Activated naive CD4-positive, alpha-beta T cell treated with anti-CD3 and anti-CD28 coated beads, Interleukin-2, amount 10 ng/mL, durations not matched to agents 7 days and 5 days (primary cell): ENCODE data around the gene PCOLCE2.

Source experiments
- CTCF ChIA-PET: fragments of 350-600 bp; sonication (Branson Sonifier 250); formaldehyde crosslinking; loops from one replicate; lab custom pipeline; 2021; ENCODE audit warnings: antibody characterized with exemption; lab: Charles Lee
- DNase-seq: peaks from one replicate; pipeline ENCODE4 v3.0.0-alpha.2; 2020
- H3K27ac Mint-ChIP-seq: one replicate; pipeline ENCODE4 v1.8.0; 2021; ENCODE audit warnings: mild to moderate bottlenecking, moderate library complexity, mixed read lengths
- H3K27me3 Mint-ChIP-seq: one replicate; pipeline ENCODE4 v1.8.0; 2021; ENCODE audit warnings: mild to moderate bottlenecking, mixed read lengths
- H3K36me3 Mint-ChIP-seq: one replicate; pipeline ENCODE4 v1.8.0; 2021; ENCODE audit warnings: mixed read lengths
- H3K4me1 Mint-ChIP-seq: one replicate; pipeline ENCODE4 v1.8.0; 2021; ENCODE audit warnings: mixed read lengths
- H3K4me3 Mint-ChIP-seq: one replicate; pipeline ENCODE4 v1.8.0; 2021; ENCODE audit warnings: mild to moderate bottlenecking, moderate library complexity, mixed read lengths
- H3K9me3 Mint-ChIP-seq: one replicate; pipeline ENCODE4 v1.8.0; 2021; ENCODE audit warnings: mixed read lengths

The PCOLCE2 gene

DNA sequence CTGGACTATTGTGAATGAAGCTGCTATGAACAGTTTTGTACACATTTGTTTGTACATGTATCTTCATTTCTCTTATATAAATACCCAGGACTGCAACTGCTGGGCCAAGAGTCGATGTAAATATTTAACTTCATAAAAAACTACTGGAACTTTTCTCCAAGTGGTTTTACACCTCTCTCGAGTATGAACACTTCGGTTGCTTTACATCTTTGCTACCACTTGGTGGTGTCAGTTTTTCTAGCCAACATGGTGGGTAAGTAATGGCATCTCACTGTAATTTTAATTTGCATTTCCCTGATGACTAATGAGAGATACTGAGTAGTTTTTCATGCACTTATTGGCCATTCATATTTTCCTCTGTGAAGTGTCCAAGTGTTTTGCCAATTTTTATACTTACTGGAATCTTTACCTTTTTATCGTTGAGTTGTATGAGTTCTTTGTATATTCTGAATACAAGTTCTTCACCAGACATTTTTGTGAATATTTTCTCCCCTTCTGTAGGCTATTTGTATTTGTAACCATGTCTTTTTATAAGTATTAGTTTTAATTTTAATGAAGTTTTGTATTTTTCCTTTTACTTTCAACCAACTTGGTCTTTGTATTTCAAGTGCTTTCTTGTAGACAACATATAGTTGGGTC is 44.4 kb downstream of the PCOLCE2 start:
- no peak overlapping the region for H3K4me3 Mint-ChIP-seq
- peaks cover 6% of the 10 kb centered on the region for H3K27me3 Mint-ChIP-seq
- H3K4me1 Mint-ChIP-seq: no peaks in the 10 kb centered on the region
- no peaks in the 10 kb centered on the region for H3K9me3 Mint-ChIP-seq
- no peaks in the 10 kb centered on the region for H3K36me3 Mint-ChIP-seq
- H3K27ac Mint-ChIP-seq: no peak overlapping the region
- DNase-seq: no peak
- CTCF ChIA-PET: interaction anchor here (1.0 to 1.9 kb wide), 3 partner anchors 15 to 150 kb away, joined by 3 to 5 read pairs (median 4); no protein-coding TSS in a partner anchor

DNA sequence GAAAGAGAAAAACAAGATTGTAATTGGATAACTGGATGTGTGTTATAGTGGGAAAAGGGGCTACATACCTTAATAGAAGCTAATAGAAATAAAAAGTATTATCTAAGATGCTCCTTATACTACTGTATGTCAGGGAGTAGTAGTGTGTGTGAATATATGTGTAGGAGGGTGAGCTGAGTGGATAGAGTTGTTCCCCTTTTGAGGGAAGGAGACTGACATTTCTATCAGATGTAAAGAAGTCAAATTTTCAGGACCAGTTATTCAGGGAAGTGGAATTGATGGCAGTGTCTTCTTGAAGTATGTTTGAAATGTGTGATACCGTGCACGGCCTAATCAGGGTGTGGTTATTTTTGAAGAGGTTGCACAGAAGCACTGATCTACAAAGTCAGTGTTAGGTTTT is 49.1 kb downstream of the PCOLCE2 start:
- Mint-ChIP-seq H3K27me3 (peaks cover 20% of the 10 kb centered on the region), H3K27ac (no peak overlapping the region), H3K9me3 (no peaks in the 10 kb centered on the region), H3K4me1 (no peaks in the 10 kb centered on the region), H3K36me3 (no peaks in the 10 kb centered on the region), H3K4me3 (no peak overlapping the region)
- no peak for DNase-seq
- CTCF ChIA-PET: interaction anchor here (1.7 kb wide), 1 partner anchor 11 kb away, joined by 6 read pairs; no protein-coding TSS in a partner anchor

DNA sequence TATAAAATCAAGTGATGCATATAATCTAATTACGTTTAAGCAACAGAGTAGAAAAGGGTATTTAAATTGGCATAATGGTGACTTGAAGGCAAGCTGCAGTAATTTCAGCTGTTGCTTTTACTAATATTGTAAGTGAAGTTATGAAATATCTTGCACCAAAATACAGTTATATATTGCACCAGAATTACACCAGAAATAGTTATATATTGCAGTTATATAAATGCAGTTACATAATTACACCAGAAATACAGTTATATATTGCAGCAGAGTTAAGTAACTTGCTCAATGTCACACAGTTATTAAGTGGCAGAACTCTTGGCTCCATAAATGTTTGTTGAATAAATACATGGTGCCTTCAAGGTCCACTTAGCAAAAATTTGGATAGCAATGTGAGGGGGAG is 51.4 kb downstream of the PCOLCE2 start:
- H3K27me3 Mint-ChIP-seq: peaks cover 21% of the 10 kb centered on the region
- no peak overlapping the region for H3K4me3 Mint-ChIP-seq
- no peaks in the 10 kb centered on the region for H3K9me3 Mint-ChIP-seq
- DNase-seq: no peak
- no peaks in the 10 kb centered on the region for H3K36me3 Mint-ChIP-seq
- CTCF ChIA-PET: no interaction called here
- no peak overlapping the region for H3K27ac Mint-ChIP-seq
- no peaks in the 10 kb centered on the region for H3K4me1 Mint-ChIP-seq

DNA sequence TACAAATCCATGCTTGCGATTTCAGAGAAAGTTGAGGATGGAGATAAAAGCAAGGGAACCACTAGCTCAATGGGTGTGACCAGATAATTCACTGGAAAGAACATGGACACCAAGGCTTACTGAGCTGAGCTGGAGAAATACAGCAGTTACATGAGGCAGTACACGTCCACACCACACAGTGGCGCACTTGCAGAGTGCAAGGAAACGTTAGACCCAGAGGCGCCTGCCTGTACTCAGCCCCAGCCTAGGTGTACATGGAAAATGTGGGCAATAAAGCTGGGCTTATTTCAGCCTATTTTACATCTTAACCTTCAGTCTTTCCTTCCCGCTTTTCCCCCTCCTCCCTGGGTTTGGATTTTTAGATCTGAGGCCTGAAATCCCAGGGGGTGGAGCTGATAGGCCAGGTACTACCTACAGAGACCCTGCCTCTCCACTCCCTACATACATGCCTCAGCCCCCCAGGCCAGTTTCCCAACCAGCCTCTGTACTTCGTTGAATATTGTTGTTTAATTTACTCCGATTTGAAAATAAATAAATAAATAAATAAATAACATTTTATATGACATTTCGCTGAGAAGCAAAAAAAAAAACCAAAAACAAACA is 60.1 kb downstream of the PCOLCE2 start:
- no peak overlapping the region for H3K4me3 Mint-ChIP-seq
- H3K27ac Mint-ChIP-seq: no peak overlapping the region
- CTCF ChIA-PET: interaction anchor here (0.6 to 2.7 kb wide), 37 partner anchors 11 to 243 kb away, joined by 3 to 24 read pairs (median 5); partner anchors contain the start of gene TRPC1
- DNase-seq: peak; percentile 78
- no peaks in the 10 kb centered on the region for H3K9me3 Mint-ChIP-seq
- peaks cover 23% of the 10 kb centered on the region for H3K27me3 Mint-ChIP-seq
- H3K36me3 Mint-ChIP-seq: no peaks in the 10 kb centered on the region
- H3K4me1 Mint-ChIP-seq: no peaks in the 10 kb centered on the region

DNA sequence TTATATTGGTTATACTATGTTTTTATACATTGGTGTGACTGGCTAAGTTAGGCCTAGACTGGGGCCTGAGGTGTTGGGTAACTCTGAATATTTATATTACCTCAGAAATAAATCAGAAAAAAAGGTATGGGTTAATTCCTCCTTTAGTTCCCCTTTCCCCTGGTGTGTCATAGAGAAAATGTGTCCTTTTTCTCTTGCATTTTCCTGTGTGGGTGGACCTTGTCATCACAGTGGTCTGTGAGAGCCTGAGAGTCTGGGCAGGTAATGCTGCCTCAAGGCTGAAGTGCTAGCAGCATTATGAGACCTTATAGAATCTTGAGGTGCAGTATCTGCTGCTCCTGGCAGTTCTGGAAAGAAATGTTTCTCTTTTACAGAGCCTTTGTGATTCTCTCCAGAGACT is 69.7 kb downstream of the PCOLCE2 start:
- DNase-seq: no peak
- CTCF ChIA-PET: interaction anchor here (1.3 to 3.6 kb wide), 2 partner anchors 10 to 27 kb away, joined by 5 to 13 read pairs; no protein-coding TSS in a partner anchor
- H3K9me3 Mint-ChIP-seq: no peaks in the 10 kb centered on the region
- H3K27me3 Mint-ChIP-seq: peaks cover 15% of the 10 kb centered on the region
- no peaks in the 10 kb centered on the region for H3K36me3 Mint-ChIP-seq
- H3K4me3 Mint-ChIP-seq: no peak overlapping the region
- no peaks in the 10 kb centered on the region for H3K4me1 Mint-ChIP-seq
- H3K27ac Mint-ChIP-seq: no peak overlapping the region

DNA sequence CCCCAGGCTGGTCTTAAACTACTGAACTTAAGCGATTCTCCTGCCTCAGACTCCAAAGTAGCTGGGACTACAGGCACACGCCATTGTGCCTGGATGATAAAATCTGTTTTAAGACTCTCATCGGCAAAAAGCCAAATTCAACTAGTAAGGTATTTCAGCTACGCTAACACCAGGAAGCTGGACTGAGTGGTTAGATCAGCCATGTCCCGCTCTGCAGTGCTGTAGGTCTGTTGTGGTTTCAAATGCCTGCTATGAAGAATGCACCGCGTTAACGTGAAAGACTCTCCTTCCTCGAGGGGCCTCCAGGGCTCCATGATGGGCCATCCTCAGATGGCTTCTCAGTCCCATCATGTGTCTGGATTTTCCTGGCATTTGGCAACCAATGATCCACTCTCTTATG is 70.2 kb downstream of the PCOLCE2 start:
- Mint-ChIP-seq H3K36me3 (no peaks in the 10 kb centered on the region), H3K27ac (no peak overlapping the region), H3K4me1 (no peaks in the 10 kb centered on the region), H3K9me3 (no peaks in the 10 kb centered on the region), H3K27me3 (peaks cover 16% of the 10 kb centered on the region), H3K4me3 (no peak overlapping the region)
- no peak for DNase-seq
- CTCF ChIA-PET: interaction anchor here (3.6 kb wide), 1 partner anchor 10 kb away, joined by 13 read pairs; no protein-coding TSS in a partner anchor

DNA sequence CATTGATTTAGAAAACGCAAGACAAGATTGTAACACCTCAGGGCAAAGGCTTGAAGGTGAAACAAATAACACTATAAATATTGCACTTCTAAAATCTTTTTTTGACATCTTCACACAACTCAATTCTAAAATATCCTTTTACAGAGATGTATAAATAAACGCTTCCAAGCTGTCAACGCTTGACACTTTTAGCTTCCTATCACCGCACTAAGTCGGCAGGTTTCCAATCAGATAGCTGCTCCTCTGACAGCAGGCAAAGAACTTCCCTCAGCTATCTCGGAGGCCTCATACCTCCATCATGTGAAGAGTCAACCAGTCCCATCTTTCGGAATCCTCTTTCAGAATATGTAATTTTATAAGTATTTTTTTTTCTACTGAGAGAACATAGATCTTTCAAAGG is 71.0 kb downstream of the PCOLCE2 start:
- Mint-ChIP-seq H3K27ac (no peak overlapping the region), H3K27me3 (peaks cover 17% of the 10 kb centered on the region), H3K4me3 (no peak overlapping the region), H3K9me3 (no peaks in the 10 kb centered on the region), H3K36me3 (no peaks in the 10 kb centered on the region), H3K4me1 (no peaks in the 10 kb centered on the region)
- CTCF ChIA-PET: interaction anchor here (3.6 kb wide), 1 partner anchor 11 kb away, joined by 13 read pairs; no protein-coding TSS in a partner anchor
- DNase-seq: no peak

DNA sequence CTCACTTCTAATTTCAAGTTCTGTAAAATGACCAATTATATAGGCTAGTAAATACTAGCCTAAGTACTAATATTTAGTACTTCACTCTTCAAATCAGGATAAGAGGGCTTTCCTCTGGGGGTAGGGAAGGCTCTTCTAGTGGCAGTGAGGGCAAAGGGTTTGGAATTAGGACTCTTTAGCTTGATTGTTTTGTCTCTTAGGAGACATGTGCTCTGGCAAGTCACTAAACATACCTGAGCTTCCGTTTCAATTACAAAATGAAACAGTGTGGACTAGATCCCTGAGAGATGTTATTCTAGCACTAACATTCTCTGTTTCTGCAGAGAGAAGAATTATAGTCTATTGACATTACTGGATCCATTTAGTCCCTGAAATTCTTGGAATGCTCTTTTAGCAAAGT is 71.5 kb downstream of the PCOLCE2 start:
- H3K4me1 Mint-ChIP-seq: no peaks in the 10 kb centered on the region
- CTCF ChIA-PET: interaction anchor here (3.6 kb wide), 1 partner anchor 11 kb away, joined by 13 read pairs; no protein-coding TSS in a partner anchor
- no peak for DNase-seq

DNA sequence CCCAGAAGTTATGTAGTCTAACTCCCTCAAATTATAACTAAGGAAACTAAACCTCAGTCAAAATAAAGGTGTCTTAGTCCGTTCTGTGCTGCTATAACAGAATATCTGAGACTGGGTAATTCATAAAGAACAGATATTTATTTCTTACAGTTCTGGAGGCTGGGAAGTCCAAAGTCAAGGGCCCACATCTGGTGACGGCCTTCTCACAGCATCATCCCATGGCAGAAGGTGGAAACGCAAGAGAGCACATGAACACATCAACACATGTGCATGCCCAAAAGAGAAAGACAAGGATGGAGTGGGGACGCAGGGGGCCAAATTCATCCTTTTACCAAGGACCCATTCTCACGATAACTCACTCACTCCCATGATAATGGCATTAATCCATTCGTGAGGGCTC is 73.1 kb downstream of the PCOLCE2 start:
- Mint-ChIP-seq H3K27me3 (peaks cover 26% of the 10 kb centered on the region), H3K4me1 (no peaks in the 10 kb centered on the region), H3K27ac (no peak overlapping the region), H3K36me3 (no peaks in the 10 kb centered on the region), H3K9me3 (no peaks in the 10 kb centered on the region), H3K4me3 (no peak overlapping the region)
- CTCF ChIA-PET: interaction anchor here (3.6 kb wide), 1 partner anchor 13 kb away, joined by 13 read pairs; no protein-coding TSS in a partner anchor
- DNase-seq: no peak

More for the DNA sequence above, 71.5 kb downstream of the PCOLCE2 start:
- Mint-ChIP-seq H3K27me3 (peaks cover 22% of the 10 kb centered on the region), H3K9me3 (no peaks in the 10 kb centered on the region), H3K27ac (no peak overlapping the region), H3K4me3 (no peak overlapping the region), H3K36me3 (no peaks in the 10 kb centered on the region)

DNA sequence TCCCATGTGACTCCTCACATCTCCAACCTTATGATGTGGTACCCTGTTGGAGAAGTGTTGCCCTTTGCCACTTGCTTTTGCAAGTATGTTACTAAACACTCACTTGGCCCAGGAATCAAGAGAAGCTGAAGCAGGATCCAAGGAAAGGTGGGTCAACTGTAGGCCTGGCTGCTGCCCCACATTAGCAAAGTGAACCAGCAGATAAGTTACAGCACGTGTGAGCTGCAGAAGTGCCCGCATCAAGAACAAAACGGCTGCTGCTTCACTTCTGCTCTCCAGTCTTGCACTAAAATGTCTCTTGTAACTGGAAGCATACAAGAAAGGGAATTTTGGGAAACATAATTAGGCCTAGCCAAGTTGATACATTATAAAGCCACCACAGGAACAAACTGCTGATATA is 79.6 kb downstream of the PCOLCE2 start:
- CTCF ChIA-PET: interaction anchor here (1.0 kb wide), 1 partner anchor 19 kb away, joined by 3 read pairs; no protein-coding TSS in a partner anchor
- H3K4me3 Mint-ChIP-seq: no peak overlapping the region
- H3K4me1 Mint-ChIP-seq: no peaks in the 10 kb centered on the region
- no peak overlapping the region for H3K27ac Mint-ChIP-seq
- H3K9me3 Mint-ChIP-seq: no peaks in the 10 kb centered on the region
- DNase-seq: no peak
- peaks cover 21% of the 10 kb centered on the region for H3K27me3 Mint-ChIP-seq
- H3K36me3 Mint-ChIP-seq: no peaks in the 10 kb centered on the region

DNA sequence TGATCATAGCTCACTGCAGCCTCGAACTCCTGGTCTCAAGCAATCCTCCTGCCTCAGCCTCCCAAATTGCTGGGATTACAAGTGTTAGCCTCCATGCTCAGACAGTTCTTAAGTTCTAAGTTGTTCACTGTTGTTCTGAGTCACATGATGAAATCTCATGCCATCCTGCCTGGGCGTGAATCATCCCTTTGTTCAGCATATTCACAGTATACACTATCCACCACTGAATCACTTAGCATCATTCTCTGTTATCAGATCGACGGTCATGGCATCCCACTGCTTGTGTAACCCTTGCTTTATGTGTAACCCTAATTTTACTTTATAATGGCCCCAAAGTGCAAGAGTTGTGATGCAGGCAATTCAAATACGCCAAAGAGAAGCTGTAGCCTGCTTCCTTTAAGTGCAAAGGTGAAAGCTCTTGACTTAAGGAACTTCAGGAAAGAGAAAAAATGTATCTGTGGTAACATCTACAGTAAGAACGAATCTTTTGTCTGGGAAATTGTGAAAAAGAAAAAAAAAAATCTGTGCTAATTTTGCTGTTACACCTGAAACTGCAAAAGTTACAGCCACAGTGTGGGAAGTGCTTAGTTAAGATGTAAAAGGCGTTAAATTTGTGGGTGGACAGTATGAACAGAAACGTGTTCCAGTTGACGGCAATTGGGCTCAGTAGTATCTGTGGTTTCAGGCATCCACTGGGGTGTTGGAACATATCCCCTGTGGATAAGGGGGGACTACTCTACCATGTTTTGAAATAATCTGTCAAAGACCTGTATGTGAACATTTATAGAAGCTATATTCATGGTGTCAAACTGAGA is 80.6 kb downstream of the PCOLCE2 start:
- H3K9me3 Mint-ChIP-seq: no peaks in the 10 kb centered on the region
- no peak overlapping the region for H3K4me3 Mint-ChIP-seq
- no peaks in the 10 kb centered on the region for H3K4me1 Mint-ChIP-seq
- peaks cover 17% of the 10 kb centered on the region for H3K27me3 Mint-ChIP-seq
- H3K36me3 Mint-ChIP-seq: no peaks in the 10 kb centered on the region
- CTCF ChIA-PET: interaction anchor here (1.0 kb wide), 1 partner anchor 20 kb away, joined by 3 read pairs; no protein-coding TSS in a partner anchor
- no peak for DNase-seq
- H3K27ac Mint-ChIP-seq: no peak overlapping the region

DNA sequence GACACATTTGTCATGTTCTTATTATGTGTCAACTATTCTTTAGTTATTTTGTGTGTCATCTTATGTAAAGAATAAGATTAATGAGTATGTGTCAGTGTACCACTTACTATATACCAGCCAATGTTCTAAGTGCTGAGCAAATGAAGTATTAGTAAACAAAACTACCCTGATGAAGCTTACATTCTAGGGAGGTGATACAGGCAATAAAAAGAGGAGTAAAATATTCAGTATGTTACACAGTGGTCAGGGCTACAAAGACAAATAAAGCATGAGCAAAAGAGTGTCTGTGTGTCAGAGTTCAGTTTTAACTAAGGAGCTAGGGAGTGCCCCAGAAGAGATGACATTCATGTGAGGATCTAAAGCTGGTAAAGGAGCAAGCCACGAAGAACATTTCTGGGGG is 86.0 kb downstream of the PCOLCE2 start:
- Mint-ChIP-seq H3K9me3 (no peaks in the 10 kb centered on the region), H3K27ac (no peak overlapping the region)

DNA sequence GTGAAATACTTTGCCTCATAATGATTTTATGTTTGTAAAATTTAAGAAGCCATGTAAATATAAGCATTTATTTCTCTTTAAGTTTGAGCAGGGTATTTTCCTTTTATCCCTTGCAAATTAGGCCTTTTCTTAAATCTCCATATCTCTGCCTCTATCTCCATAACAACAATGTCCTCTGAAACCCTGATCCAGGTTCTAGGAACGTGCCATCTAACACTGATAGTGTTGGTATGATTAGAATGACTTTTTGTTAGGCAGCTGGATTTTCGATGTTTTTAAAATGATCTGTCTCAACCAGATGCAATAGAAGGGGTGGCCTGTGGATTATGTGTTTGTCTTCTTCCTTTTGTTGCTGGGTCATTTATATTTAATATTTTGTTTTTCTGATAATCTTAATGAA is 87.1 kb downstream of the PCOLCE2 start:
- no peaks in the 10 kb centered on the region for H3K4me1 Mint-ChIP-seq
- CTCF ChIA-PET: no interaction called here
- H3K27me3 Mint-ChIP-seq: no peaks in the 10 kb centered on the region
- no peaks in the 10 kb centered on the region for H3K9me3 Mint-ChIP-seq
- H3K36me3 Mint-ChIP-seq: no peaks in the 10 kb centered on the region
- no peak for DNase-seq
- no peak overlapping the region for H3K27ac Mint-ChIP-seq
- no peak overlapping the region for H3K4me3 Mint-ChIP-seq

More for the DNA sequence above, 86.0 kb downstream of the PCOLCE2 start:
- no peaks in the 10 kb centered on the region for H3K4me1 Mint-ChIP-seq
- no peak overlapping the region for H3K4me3 Mint-ChIP-seq
- no peaks in the 10 kb centered on the region for H3K36me3 Mint-ChIP-seq
- H3K27me3 Mint-ChIP-seq: no peaks in the 10 kb centered on the region
- CTCF ChIA-PET: no interaction called here
- no peak for DNase-seq

DNA sequence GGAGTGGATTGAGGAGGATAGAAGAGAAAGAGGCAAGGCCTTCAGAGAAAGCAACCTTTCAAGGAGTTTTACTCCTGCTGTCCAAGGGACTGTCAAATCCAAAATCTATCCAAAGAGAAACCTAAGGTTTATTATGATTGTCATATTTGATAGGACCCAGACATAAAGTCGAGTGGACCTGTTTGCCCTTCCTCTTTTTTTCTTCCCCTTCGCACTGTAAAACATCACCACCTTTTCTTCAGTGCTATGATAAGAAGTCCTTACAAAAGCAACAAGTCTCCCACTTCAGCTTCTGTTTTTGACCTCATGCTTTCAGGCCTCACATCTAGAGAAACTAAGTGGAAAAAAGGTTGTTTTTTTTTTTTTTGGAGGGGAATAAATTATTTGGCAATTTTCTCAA is 92.1 kb downstream of the PCOLCE2 start:
- Mint-ChIP-seq H3K27ac (no peak overlapping the region), H3K36me3 (no peaks in the 10 kb centered on the region), H3K4me1 (no peaks in the 10 kb centered on the region), H3K9me3 (no peaks in the 10 kb centered on the region), H3K27me3 (no peaks in the 10 kb centered on the region), H3K4me3 (no peak overlapping the region)
- no peak for DNase-seq
- CTCF ChIA-PET: no interaction called here
